HG03442 (cell line): ENCODE measurements around the gene NTPCR.
A peak's percentile ranks its signal among the peaks of the same experiment; 100 is the strongest.
"Not testable (repeated sequence)": the region's sequence is repeated elsewhere in the genome, so short reads cannot be mapped to it uniquely, and the experiment has no call there.

Experiments
- ATAC-seq: cut with Tn5 transposase; IDR thresholded peaks from one replicate; pipeline ENCODE4 v1.9.1; 2021; ENCODE audit warnings: mild to moderate bottlenecking, moderate library complexity; ENCODE audit not compliant: unreplicated experiment

NTPCR gene, protein sequence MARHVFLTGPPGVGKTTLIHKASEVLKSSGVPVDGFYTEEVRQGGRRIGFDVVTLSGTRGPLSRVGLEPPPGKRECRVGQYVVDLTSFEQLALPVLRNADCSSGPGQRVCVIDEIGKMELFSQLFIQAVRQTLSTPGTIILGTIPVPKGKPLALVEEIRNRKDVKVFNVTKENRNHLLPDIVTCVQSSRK

DNA sequence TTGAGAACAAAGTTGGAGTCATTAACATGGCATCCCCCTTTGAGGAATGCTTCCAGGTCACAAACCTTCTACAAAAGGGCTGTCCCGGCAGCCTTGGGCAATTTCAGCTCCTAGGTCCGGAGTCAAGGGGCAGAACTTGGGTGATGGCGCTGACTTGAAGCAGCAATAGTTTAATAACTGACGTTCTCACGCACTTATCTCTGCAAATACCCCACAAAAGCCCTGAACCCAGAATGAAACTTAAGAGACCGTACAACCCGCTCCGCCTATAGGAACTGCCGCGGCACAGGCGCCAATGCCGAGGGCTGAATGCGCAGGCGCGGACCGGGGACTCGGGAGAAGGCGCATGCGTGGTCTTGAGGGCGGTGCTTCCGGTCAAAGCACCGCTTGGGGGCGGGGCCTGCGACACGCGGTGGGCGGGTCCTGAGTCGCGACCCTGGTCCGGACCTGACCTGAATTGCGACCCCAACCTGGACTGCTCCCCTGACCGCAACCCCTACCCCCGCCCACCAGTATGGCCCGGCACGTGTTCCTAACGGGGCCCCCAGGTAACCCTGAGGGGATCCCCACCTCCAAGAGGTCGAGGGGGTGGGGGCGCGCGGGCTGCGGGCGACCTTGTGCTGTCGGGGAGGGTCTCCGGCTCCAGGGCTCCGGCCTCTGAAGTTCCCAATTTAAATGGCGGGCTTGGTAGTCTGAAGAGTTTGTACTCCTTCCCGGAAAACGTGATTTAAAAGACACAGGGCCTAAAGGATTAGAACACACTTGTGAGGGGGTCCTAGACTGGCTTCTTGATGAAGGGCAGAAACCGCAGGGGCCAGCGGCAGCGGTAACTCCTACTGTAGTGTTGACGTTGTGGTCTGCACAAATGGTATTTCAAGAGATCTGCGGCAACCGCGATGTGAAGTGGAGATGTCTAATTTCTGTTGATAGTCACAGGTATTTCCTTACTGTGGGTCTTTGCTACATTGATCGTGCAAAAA lies at the start of gene NTPCR:
Gene NTPCR, plus strand, starts transcription at position 415 of the 980 bp plus-strand sequence. Its CDS starts 100 bp downstream, at position 515.
- peak; percentile 83 for ATAC-seq

DNA sequence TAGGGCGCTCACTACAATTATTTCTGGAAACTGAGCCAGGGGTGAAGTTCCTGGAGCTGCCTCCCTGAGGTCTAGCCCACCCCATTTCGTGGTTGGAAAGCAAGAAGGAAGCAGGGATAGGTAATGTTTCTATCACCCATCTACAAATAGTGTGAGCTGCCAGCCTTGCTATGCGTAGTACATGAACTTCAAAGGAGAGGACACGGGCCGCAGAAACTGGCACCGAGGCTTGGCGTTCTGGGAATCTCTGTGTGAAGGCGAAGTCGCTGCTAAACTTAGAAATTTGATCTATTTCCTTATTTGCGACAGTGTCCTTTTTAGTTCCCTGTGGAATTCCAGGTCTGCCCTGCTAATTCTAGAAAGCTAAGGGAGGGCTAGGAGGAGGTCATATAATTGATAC lies 49.6 kb upstream of the NTPCR start:
- no peak for ATAC-seq

DNA sequence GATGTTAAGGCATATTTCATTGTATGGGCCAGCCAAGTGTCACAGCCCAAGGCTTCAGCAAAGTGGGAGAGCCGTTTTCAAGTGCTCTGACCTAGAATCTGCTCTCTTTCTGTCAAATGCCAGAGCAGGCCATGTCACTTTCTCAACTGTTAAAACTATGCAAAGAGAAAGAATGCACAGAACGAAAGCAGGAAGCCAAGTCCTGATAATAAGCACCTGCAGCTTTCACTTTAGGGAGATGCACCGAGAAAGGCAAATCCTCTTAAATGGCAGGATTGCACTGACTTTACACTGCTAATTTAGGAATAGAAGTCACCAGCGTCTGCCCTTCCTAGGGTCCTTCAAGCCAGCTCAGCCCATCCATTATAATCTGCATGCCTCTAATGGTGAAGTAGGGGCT lies 49.2 kb upstream of the NTPCR start:
- ATAC-seq = no peak

DNA sequence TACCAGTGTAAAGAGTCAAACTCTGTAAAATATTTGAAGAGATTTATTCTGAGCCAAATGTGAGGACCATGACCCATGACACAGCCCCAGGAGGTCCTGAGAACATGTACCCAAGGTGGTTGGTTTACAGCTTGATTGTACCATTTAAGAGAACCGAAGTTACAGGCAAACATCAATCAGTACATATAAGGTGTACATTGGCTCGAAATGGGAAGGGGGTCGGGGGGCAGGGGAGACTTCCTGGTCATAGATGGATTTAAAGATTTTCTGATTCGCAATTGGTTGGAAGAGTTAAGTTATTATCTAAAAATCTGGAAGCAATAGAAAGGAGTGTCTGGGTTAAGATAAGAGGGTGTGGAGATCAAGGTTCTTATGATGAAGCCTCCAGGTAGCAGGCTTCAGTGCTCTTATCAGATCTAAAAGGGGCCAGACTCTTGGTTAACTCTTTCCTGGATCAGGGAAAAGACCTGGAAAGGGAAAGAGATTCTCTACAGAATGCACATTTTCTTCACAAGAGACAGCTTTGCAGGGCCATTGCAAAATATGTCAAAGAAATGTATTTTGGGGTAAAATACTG lies 47.5 kb upstream of the NTPCR start:
- ATAC-seq = no peak

DNA sequence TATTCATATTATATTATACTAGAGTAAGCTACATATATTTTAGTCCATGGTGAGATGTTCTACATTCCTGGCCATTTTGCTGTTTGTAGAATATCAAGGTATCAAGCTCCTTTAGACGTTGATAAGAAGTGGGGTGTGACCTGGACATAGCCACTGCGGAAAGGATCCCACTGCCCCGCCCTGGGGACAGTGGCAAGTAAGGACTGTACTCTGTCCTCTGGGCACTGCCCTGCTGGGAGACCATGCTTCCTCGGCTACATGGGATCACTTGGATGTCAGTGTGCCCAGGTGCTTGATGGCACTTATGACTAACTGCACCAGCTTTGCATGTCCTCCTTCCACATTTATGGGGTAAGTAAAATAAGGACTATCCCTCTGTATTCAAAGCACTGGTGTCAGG lies 46.3 kb upstream of the NTPCR start:
- no peak for ATAC-seq

DNA sequence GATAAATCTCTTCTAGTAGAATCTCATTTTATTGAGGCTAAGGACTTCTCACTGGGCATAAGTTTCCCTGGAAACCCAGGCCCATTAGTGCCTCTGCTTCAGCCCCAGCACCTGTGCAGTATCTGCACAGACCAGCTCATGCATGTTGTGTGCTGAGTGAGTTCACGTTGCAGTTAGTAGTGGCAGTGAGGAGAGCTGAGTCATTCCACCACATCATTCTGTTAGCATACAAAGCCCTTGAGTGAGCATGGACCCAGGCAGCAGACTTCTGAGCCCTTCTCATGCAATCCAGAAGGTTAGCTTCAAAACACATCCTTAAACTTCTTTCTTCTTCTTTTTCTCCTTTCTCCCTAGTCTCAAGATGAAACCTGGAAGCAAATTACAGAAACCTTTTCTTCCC lies 45.8 kb upstream of the NTPCR start:
- ATAC-seq = peak; percentile 75

DNA sequence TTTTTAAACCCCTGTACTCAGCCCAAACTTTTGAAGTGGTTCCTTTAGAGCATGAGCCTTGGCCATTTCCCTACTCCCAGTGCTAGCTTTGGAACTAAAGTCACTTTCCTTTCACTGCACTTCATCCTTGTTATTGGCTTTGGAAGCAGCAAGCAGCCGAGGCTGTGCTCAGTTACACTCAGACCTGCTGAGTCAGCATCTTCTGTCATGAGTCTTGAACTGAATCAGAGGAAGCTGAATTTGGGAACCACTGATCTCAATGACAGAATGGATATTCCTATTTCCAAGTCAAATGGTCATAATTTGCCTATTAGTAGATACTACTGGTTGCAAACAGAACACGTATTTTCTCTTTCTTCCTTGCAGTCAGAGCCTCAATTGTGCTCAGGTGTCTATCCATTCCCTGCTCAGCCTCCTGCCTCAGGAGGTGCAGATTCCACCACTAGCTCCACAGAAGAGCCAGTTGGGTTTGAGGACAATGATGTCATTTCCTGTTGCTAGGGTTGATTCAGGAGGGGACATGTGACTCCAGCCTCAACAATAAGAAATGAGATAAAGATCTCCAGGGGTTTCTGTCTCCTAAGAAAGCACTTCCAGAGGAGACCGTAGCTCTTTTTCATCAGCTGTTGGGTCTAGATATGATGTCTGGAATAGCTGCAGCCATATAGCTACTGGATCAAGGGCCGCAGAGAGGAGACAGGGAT lies 44.9 kb upstream of the NTPCR start:
- no peak for ATAC-seq

DNA sequence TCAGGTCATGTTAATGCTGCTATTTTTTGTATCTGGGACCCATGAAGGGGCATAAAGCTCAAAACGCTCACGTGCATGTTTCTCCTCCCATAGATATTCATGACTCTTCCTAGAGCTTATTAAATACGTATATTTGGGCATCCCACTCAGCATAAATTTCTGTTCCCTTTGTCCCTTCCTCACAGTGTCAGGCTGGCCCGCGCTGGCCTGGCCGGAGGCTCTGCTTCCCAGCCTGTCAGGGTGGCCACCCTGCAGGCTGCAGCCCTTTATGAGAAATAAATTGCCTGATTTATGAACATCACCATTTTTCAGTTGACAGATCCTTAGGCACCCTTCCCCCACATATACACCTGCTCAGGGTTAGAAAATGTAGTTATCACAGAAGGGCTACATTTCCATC lies 44.0 kb upstream of the NTPCR start:
- ATAC-seq = no peak

DNA sequence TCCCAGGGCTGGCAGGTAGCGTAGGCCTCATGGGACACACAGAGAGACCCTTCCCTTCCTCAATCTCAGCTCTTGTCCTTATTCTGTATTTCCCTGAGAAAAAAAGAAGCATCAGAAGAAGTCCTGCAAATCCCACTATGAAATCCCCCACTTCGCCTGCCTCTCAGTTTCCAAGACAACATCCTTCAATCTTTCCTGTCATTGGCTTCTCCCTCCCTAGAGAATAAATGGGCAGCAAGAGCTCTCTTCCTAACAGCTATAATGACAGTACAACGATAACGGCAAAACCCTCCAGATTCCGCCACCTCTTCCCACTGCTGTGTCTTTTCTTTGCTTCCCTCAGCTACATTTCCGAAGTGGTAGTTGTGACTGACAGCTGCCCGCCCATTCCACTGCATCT lies 41.6 kb upstream of the NTPCR start:
- ATAC-seq = no peak

DNA sequence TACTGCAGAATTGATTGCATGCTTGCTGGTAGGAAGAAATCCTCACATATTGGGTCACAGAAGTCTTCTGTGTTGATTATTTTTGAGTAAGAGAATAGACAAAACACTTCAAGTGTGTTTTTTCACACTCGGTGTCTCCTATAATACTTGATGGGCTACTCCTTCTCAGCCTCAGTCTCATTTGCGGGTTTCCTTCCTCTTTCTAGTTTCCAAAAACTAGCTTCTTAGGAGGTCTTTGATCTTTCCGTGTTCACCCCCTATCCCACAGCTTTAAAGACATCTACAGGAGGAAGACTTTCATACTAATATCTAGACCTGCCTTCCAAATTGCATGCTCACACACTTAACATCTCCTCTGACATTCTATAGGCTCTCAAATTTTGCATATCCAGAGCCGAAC lies 40.7 kb upstream of the NTPCR start:
- no peak for ATAC-seq

DNA sequence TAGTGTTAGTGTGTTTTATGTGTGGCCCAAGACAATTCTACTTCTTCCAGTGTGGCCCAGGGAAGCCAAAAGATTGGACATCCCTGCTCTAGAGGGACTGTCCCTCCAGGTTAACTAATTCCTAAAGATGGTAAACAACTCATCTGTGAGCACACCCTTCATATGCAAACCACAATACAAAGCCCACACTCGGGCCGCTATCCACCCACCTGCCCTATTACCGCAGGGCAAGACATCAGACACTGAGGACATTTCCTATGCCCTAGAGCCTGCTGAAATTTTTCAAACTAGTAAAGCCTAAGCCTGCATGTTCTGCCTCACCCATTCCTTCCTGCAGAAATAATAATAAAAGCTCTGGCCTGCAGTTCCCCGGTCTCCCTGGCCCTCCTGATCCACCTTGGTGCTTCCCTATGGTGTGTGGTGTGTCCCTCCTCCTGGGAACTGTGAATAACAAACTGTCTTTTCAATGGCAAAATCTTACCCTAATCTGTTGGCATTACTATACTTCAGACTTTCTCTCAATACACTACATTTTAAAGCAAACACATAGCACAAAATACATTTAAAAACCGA lies 39.3 kb upstream of the NTPCR start:
- no peak for ATAC-seq

DNA sequence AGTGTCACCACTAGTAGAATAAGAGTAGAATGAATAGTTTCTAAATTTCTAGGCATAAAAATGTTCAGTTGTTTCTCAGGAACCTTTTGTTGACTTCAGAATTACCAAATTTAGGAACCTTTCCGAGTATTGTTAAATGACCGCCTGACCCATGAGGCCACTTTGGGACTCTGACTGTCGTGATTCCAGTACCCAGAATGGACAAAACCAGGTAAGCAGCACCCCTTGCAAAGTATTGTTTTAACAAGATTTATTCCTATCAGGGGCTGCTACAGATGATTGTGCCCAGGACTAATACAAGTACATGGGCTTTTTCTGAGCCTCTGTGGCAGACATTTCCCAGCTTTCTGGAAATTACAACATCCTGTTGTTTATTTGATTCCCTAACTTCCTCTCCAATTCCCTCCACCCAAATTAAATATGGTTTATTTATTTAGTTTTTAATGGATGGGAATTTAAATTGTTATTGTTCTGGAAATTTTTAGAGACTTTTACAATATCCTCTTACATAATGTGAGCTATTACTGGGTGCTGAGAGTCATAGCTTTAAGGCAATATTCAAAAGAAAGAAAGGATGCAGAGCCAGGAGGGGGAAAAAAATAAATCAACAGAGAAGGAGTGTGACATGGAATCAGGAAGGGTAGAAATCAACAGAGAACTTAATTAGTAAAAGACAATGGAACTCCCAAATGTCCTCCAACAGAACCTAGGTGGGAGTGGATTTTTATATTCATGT lies 37.4 kb upstream of the NTPCR start:
- ATAC-seq = no peak

DNA sequence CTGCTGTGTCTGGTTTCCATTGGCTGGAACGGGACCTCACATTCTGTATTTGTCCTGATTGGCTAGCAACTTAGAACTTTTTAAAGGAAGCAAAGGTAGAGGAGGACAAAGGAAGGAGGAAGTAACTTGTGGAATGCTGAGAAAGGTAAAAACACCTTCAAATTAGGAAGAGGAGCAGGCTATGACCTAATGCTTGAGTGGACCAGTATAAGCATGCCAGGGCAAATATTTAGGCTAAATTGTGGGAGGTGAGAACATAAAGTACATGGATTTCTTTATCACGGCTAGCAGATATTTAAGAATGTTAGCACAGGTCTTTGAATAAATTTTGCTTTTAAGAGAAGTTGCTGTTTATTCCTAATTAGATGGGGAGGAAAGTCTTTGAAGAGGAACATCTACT lies 36.1 kb upstream of the NTPCR start:
- ATAC-seq = not testable (repeated sequence)

DNA sequence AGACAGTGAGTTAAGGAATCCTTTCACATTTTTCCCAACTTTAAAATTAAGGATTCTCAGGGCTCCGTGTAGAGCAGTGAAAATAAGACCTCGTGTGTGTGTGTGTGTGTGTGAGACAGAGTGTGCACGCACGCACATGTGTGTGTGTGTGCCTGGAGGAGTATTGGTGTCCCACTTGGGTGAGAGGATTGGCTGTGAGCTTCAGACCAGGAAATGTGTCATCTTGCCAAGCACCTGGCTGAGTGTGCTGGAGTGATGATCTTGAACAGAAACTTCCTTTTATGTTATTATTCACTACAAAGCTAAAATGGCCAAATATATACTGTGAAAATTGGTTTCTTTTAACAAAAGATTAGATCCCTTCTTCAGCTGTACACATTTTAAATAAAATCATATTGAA lies 35.2 kb upstream of the NTPCR start:
- no peak for ATAC-seq

DNA sequence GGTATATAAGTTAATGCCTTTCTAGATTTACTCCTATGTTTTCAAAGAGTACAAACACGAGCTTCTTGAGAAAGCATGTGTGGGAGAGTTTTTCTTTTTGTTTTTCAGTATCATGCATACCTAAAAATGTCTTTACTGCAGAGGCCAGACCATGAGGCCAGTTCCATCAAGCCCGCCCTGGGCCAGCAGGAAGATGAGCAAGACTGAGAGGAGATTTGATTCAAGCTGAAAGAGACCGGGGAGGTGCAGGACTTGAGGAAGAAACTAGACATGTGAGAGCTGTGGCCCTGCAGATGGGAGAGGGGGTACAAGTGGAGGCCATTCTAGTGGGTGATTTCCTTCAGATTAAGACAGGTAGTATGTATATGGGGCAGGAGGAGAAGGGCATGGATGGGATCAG lies 33.4 kb upstream of the NTPCR start:
- ATAC-seq = peak; percentile 81

DNA sequence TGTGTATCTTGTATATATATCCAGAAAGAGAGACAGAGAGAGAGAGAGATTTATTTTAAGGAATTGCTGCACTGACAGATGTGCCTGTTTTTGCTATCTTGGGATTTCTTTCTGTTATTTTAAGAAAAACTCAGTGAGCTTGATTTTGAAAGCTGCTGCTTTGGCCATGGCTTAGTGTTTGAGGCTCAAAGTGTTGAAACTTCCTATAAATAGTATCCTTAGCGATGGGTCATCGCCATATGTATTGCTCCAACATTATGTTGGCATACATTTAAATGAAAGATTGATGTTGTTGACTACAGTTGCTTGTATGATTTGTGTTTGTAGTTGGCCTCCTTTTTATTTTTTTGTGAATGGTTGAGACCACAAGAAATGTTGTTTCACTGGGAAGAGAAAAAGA lies 29.0 kb upstream of the NTPCR start:
- ATAC-seq = no peak

DNA sequence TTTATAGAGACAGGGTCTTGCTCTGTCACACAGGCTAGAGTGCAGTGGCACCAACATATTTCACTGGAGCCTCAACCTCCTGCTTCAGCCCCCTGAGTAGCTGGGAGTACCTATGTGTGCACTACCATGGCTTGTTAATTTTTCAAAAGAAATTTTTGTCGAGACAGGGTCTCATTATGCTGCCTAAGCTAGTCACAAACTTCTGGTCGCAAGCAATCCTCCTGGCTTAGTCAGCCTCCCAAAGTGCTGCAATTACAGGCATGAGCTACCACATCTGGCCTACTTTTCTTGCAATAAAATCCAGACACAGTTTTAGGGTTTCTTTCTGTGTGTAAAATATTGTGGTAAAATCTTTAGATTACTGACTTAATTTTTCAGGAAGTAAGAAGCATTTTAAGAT lies 27.9 kb upstream of the NTPCR start:
- no peak for ATAC-seq

DNA sequence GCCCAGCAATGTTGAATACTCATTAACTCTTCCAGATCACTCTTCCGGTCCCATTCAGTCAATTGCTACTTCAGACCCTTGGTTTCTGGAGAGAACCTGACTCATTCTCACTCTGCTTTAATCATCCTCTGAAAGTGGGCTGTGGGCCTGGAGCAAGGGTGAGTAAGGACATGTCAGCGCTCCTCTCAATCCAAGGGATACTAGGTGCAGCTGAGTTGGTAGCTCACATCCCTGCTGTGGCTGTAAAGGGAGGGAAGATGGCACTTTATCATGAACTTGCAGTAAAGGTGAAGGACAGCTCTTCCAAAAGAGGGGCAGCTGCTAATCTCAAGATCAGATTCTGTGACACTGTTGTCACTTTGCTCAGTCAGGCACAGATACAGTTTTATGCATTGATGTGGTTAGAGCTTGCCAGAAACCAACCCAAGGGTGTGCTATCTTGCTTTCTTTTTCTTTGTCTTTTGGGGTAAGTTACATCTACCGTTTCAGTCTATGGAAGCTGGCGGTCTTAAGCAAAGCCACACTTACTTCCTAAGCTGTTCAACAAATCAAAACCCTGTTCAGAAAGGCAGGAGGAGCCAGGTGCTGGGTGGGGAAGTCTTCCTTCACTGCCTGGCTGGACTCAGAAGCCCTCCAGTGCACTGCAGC lies 26.5 kb upstream of the NTPCR start:
- peak; percentile 87 for ATAC-seq

DNA sequence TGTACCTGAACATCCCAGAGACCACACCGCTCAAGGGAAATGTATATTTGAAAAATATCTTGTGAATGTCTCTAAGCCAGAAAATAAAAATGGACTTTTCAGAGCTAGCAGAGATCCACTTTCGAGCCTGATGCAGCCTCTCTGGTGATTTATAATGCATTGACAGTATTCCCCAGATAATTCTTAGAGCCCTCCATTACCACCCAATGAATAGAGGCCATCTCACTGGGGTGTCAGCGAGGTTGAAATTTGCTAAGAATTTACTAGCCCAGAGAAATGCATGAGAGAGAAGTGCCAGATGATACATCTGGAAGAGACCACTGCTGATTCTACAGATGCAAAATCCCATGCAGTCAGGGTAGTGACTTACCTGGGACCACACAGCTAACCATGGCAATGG lies 25.5 kb upstream of the NTPCR start:
- ATAC-seq = no peak
